ENCODE data around the gene PLA1A. TPM values are rescaled to one million over a fixed set of nuclear protein-coding genes. Genes with fewer than 3 reads are reported as not detected.
"Not testable (repeated sequence)": the region's sequence is repeated elsewhere in the genome, so short reads cannot be mapped to it uniquely, and the experiment has no call there.

Gene PLA1A
- total RNA-seq (2014; rRNA removed; shearing (Covaris generic)), result not detected in 2 replicates
- not detected in 2 replicates for polyA plus RNA-seq (2016; fragmentation: Nextera tagmentation; extraction: Ambion mirVana)

GRCh38 chr3:119597548-119598288 is at the start of gene PLA1A:
TSS of gene PLA1A (plus strand) at chr3:119597885. CDS start at chr3:119597914, 29 bp downstream.
- Histone ChIP-seq H3K4me1 (ENCODE audit: insufficient read depth) (no peaks in the 10 kb centered on the region), H3K9ac (no peak within 1 kb of the TSS), H3F3A (ENCODE audit: insufficient read depth) (no peaks in the 10 kb centered on the region), H3K79me2 (ENCODE audit: insufficient read depth) (no peaks in the 10 kb centered on the region), H3K36me3 (ENCODE audit: low read depth) (no peaks in the 10 kb centered on the region), H3K4me2 (ENCODE audit: unreplicated experiment) (no peak within 1 kb of the TSS), H2AFZ (peak within 1 kb of the TSS; percentile 31; the same call in 1 of the 2 replicates), H3K9me2 (ENCODE audit: insufficient read depth) (no peaks in the 10 kb centered on the region), H3K27me3 (replicated peaks; ENCODE audit: insufficient read depth) (no peaks in the 10 kb centered on the region), H3K27ac (no peak within 1 kb of the TSS), H3K4me3 (no peak within 1 kb of the TSS), H4K20me1 (ENCODE audit: insufficient read depth) (no peaks in the 10 kb centered on the region), H3K9me3 (ENCODE audit: low read depth) (no peaks in the 10 kb centered on the region)
- TF ChIP-seq EZH2 (IDR thresholded peaks at IDR 0.05; ENCODE audit: insufficient read depth, poor library complexity, severe bottlenecking) (no peak), EZH2phosphoT487 (IDR thresholded peaks at IDR 0.05; ENCODE audit: insufficient read depth, low read depth) (no peak)
- DNase-seq, result no peak
- in situ Hi-C loops (cut with MboI), result no loop called here
- WGBS, 2 experiments (ENCODE audit: low coverage in 1 of 2, low lambda C conversion rate in 2 of 2, missing lambda C conversion rate in 2 of 2), result 54 to 64% methylated on average over 7 of the region's 7 CpGs

- no peak overlapping the region for H3K27ac ChIP-seq
- TF ChIP-seq EZH2phosphoT487 (IDR thresholded peaks at IDR 0.05; ENCODE audit: insufficient read depth, low read depth) (no peak), EZH2 (IDR thresholded peaks at IDR 0.05; ENCODE audit: insufficient read depth, poor library complexity, severe bottlenecking) (no peak)
- no peaks in the 10 kb centered on the region for H3K36me3 ChIP-seq (ENCODE audit: low read depth)
- DNase-seq, result no peak
- H3K9ac ChIP-seq, result no peak overlapping the region
- in situ Hi-C loops (cut with MboI), result loop anchor here (25.0 kb wide), 1 partner anchor 639 kb away; no protein-coding TSS in a partner anchor
- H4K20me1 ChIP-seq (ENCODE audit: insufficient read depth), result no peaks in the 10 kb centered on the region
- H3K4me1 ChIP-seq (ENCODE audit: insufficient read depth), result no peaks in the 10 kb centered on the region
- no peak overlapping the region for H3K4me3 ChIP-seq
- H3K79me2 ChIP-seq (ENCODE audit: insufficient read depth), result no peaks in the 10 kb centered on the region
- no peaks in the 10 kb centered on the region for H3K27me3 ChIP-seq (replicated peaks; ENCODE audit: insufficient read depth)
- no peaks in the 10 kb centered on the region for H3K9me2 ChIP-seq (ENCODE audit: insufficient read depth)
- no peak overlapping the region for H3K4me2 ChIP-seq (ENCODE audit: unreplicated experiment)
- H3F3A ChIP-seq (ENCODE audit: insufficient read depth), result no peaks in the 10 kb centered on the region
- H2AFZ ChIP-seq, result no peak overlapping the region
- WGBS, 2 experiments (ENCODE audit: low coverage in 1 of 2, low lambda C conversion rate in 2 of 2, missing lambda C conversion rate in 2 of 2), result 17 to 23% methylated on average over 3 of the region's 3 CpGs
- H3K9me3 ChIP-seq (ENCODE audit: low read depth), result no peaks in the 10 kb centered on the region
These were observed 49.3 kb upstream of the PLA1A start for GRCh38 chr3:119548341-119548740.

GRCh38 chr3:119550192-119550910 is 47.3 kb upstream of the PLA1A start:
- in situ Hi-C loops (cut with MboI), result no loop called here
- Histone ChIP-seq H2AFZ (no peak overlapping the region), H3K27me3 (replicated peaks; ENCODE audit: insufficient read depth) (no peaks in the 10 kb centered on the region), H3K4me1 (ENCODE audit: insufficient read depth) (no peaks in the 10 kb centered on the region), H3K79me2 (ENCODE audit: insufficient read depth) (no peaks in the 10 kb centered on the region), H3K27ac (no peak overlapping the region), H4K20me1 (ENCODE audit: insufficient read depth) (no peaks in the 10 kb centered on the region), H3K36me3 (ENCODE audit: low read depth) (no peaks in the 10 kb centered on the region), H3K9ac (no peak overlapping the region), H3K4me2 (ENCODE audit: unreplicated experiment) (no peak overlapping the region), H3K9me2 (ENCODE audit: insufficient read depth) (no peaks in the 10 kb centered on the region), H3K4me3 (no peak overlapping the region), H3F3A (ENCODE audit: insufficient read depth) (no peaks in the 10 kb centered on the region), H3K9me3 (ENCODE audit: low read depth) (no peaks in the 10 kb centered on the region)
- no peak for DNase-seq
- TF ChIP-seq EZH2phosphoT487 (IDR thresholded peaks at IDR 0.05; ENCODE audit: insufficient read depth, low read depth), result no peak
- TF ChIP-seq EZH2 (IDR thresholded peaks at IDR 0.05; ENCODE audit: insufficient read depth, poor library complexity, severe bottlenecking), result no peak
- 82% methylated on average over 9 of the region's 9 CpGs for WGBS, 2 experiments (ENCODE audit: low coverage in 1 of 2, low lambda C conversion rate in 2 of 2, missing lambda C conversion rate in 2 of 2)

- Histone ChIP-seq H3K9me3 (ENCODE audit: low read depth) (no peaks in the 10 kb centered on the region), H3K36me3 (ENCODE audit: low read depth) (no peaks in the 10 kb centered on the region), H3F3A (ENCODE audit: insufficient read depth) (no peaks in the 10 kb centered on the region), H3K4me3 (no peak overlapping the region), H3K9me2 (ENCODE audit: insufficient read depth) (no peaks in the 10 kb centered on the region), H3K27ac (no peak overlapping the region), H2AFZ (no peak overlapping the region), H3K4me2 (ENCODE audit: unreplicated experiment) (no peak overlapping the region), H3K9ac (no peak overlapping the region), H3K4me1 (ENCODE audit: insufficient read depth) (no peaks in the 10 kb centered on the region), H3K79me2 (ENCODE audit: insufficient read depth) (no peaks in the 10 kb centered on the region), H3K27me3 (replicated peaks; ENCODE audit: insufficient read depth) (no peaks in the 10 kb centered on the region), H4K20me1 (ENCODE audit: insufficient read depth) (no peaks in the 10 kb centered on the region)
- in situ Hi-C loops (cut with MboI), result no loop called here
- TF ChIP-seq EZH2phosphoT487 (IDR thresholded peaks at IDR 0.05; ENCODE audit: insufficient read depth, low read depth), result no peak
- no peak for TF ChIP-seq EZH2 (IDR thresholded peaks at IDR 0.05; ENCODE audit: insufficient read depth, poor library complexity, severe bottlenecking)
- 61 to 63% methylated on average over 5 of the region's 5 CpGs for WGBS, 2 experiments (ENCODE audit: low coverage in 1 of 2, low lambda C conversion rate in 2 of 2, missing lambda C conversion rate in 2 of 2)
- DNase-seq, result no peak
These were observed 46.1 kb upstream of the PLA1A start for GRCh38 chr3:119551598-119551997.

- in situ Hi-C loops (cut with MboI); H3K9me3 ChIP-seq (ENCODE audit: low read depth); H3K4me3 ChIP-seq; H4K20me1 ChIP-seq (ENCODE audit: insufficient read depth); H3K4me1 ChIP-seq (ENCODE audit: insufficient read depth); H3F3A ChIP-seq (ENCODE audit: insufficient read depth); H2AFZ ChIP-seq; H3K36me3 ChIP-seq (ENCODE audit: low read depth); H3K79me2 ChIP-seq (ENCODE audit: insufficient read depth); H3K9me2 ChIP-seq (ENCODE audit: insufficient read depth); H3K27me3 ChIP-seq (replicated peaks; ENCODE audit: insufficient read depth); H3K9ac ChIP-seq; H3K27ac ChIP-seq; DNase-seq; H3K4me2 ChIP-seq (ENCODE audit: unreplicated experiment): not testable (repeated sequence)
- WGBS, 2 experiments (ENCODE audit: low coverage in 1 of 2, low lambda C conversion rate in 2 of 2, missing lambda C conversion rate in 2 of 2), result 77 to 78% methylated on average over 6 of the region's 6 CpGs
These were observed 44.8 kb upstream of the PLA1A start for GRCh38 chr3:119552928-119553327.

All from GM23248 (cell line).